GF-D8 (cell line): Measurements from ENCODE around the gene DESI2.

Source experiments
- DNase-seq: peaks from one replicate; lab custom pipeline; 2025; lab: John Stamatoyannopoulos, UW

DESI2 gene

DNA sequence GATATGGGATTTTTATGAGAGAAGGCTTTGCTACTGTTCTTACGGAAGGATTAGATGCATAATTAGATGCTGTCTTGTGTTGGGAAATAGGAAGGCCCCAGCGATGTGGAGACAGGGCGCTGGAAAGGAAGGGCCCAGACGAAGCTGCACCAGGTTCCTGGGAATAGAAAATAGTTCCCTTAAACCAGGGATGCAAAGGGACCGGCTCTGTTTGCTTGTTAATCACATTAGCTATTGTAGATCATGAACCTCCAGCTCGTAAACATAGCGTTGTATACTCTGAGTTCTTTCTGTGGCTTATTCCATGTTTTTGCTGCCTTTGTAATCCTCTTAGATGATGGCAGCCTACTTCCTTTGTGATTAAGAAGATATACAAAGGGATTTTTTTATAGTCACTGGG is 102.7 kb downstream of the DESI2 start:
- no peak for DNase-seq

DNA sequence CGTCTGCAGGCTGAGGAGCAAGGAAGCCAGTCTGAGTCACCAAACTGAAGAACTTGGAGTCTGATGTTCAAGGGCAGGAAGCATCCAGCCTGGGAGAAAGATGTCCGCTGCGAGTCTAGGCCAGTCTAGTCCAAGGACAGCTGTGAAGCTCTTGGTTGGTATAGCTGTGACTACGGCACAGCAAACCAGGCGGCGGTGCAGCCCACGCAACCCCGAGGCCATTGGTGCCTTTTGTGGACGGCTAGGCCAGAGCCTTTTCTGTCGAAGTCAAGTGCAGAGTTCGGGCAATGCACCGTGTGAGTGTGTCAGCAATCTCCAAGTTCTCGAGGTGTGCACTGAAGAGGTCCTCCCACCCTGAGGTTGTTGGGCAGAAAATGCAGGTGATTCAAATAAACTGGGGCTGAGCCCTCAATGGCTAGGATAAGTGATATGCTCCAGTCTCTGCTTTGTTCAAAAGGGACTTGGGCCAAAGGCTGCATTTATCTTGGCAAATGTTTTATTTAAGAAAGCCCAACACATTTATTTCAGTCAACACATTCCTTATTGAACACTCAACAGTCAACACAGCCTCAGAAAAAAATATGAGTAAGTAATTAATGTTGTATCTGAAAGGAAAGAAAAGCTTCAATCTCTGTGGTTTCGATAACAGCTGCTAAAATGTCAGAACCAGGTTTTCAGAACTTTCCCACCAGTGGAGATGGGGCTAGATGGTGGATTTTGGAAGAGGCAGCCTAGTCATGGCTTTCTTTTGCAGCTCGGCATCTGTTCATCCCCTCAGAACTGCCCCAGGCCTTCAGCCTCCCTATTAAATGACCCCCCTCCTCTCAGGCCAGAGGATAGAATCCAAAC is 104.4 kb downstream of the DESI2 start:
- no peak for DNase-seq
